ENCODE data around the gene GABRQ.

- TF ChIP-seq CTCF (IDR thresholded peaks at IDR 0.05): no peak
- no peak for TF ChIP-seq POLR2A (IDR thresholded peaks at IDR 0.05)
Measured at GRCh38 chrX:152588206-152588605, 49.5 kb upstream of the GABRQ start.
